Activated T-helper 2 cell treated with anti-CD3 and anti-CD28 coated beads, Interferon-gamma antibody, Interleukin-2, Interleukin-4, amounts not matched to agents 10 μg/mL and 5 μg/mL and 100 μg/mL, durations not matched to agents 14 hours and 24 hours and 36 hours (primary cell): Measurements from ENCODE around the gene RNF144A. TPM values are rescaled to one million over a fixed set of nuclear protein-coding genes. Genes with fewer than 3 reads are reported as not detected.

Experiments used
- DNase-seq: peaks from one replicate; pipeline ENCODE4 v3.0.0; 2021; ENCODE audit warnings: low spot score
- H3K27ac Mint-ChIP-seq: one replicate; pipeline ENCODE4 v1.8.0; 2021; ENCODE audit warnings: mixed read lengths
- H3K27me3 Mint-ChIP-seq: one replicate; pipeline ENCODE4 v1.8.0; 2021; ENCODE audit warnings: low read depth, mixed read lengths
- H3K36me3 Mint-ChIP-seq: one replicate; pipeline ENCODE4 v1.8.0; 2021; ENCODE audit warnings: low read depth, mixed read lengths
- H3K4me1 Mint-ChIP-seq: one replicate; pipeline ENCODE4 v1.8.0; 2021; ENCODE audit warnings: low read depth, mixed read lengths
- H3K4me3 Mint-ChIP-seq: one replicate; pipeline ENCODE4 v1.8.0; 2021; ENCODE audit warnings: low read depth, mild to moderate bottlenecking, moderate library complexity, mixed read lengths
- H3K9me3 Mint-ChIP-seq: one replicate; pipeline ENCODE4 v1.8.0; 2021; ENCODE audit warnings: mixed read lengths
- intact Hi-C: fragments of 100-400 bp; cut with micrococcal nuclease; formaldehyde crosslinking; loops from one replicate; pipeline ENCODE4 v1.15.1; 2023
- total RNA-seq: library from RNA; stranded (reverse); gene quantifications from 2 replicates; pipeline ENCODE4 v1.2.3, GENCODE V29; 2022

Gene RNF144A
- total RNA-seq, 1 donor from 2014 or later: 20.0 TPM

GRCh38 chr2:7071916-7072556 lies 154.8 kb downstream of the RNF144A start:
- no peaks in the 10 kb centered on the region for H3K27me3 Mint-ChIP-seq
- peaks cover 3% of the 10 kb centered on the region for H3K36me3 Mint-ChIP-seq
- H3K9me3 Mint-ChIP-seq: no peaks in the 10 kb centered on the region
- no peaks in the 10 kb centered on the region for H3K4me1 Mint-ChIP-seq
- H3K4me3 Mint-ChIP-seq: no peak overlapping the region
- intact Hi-C loops: no loop called here
- DNase-seq: no peak
- no peak overlapping the region for H3K27ac Mint-ChIP-seq

GRCh38 chr2:7073901-7074300 lies 156.7 kb downstream of the RNF144A start:
- H3K27me3 Mint-ChIP-seq: no peaks in the 10 kb centered on the region
- H3K4me1 Mint-ChIP-seq: no peaks in the 10 kb centered on the region
- no peak overlapping the region for H3K4me3 Mint-ChIP-seq
- no peak overlapping the region for H3K27ac Mint-ChIP-seq
- intact Hi-C loops: no loop called here
- no peaks in the 10 kb centered on the region for H3K9me3 Mint-ChIP-seq
- DNase-seq: no peak
- peaks cover 3% of the 10 kb centered on the region for H3K36me3 Mint-ChIP-seq

GRCh38 chr2:7075834-7076233 lies 158.6 kb downstream of the RNF144A start:
- intact Hi-C loops: no loop called here
- Mint-ChIP-seq H3K4me3 (no peak overlapping the region), H3K4me1 (no peaks in the 10 kb centered on the region), H3K27ac (no peak overlapping the region), H3K9me3 (no peaks in the 10 kb centered on the region), H3K27me3 (no peaks in the 10 kb centered on the region), H3K36me3 (no peaks in the 10 kb centered on the region)
- DNase-seq: no peak

GRCh38 chr2:7077660-7078267 lies 160.6 kb downstream of the RNF144A start:
- Mint-ChIP-seq H3K27ac (no peak overlapping the region), H3K4me3 (no peak overlapping the region), H3K4me1 (peaks cover 2% of the 10 kb centered on the region), H3K36me3 (no peaks in the 10 kb centered on the region), H3K27me3 (no peaks in the 10 kb centered on the region), H3K9me3 (no peaks in the 10 kb centered on the region)
- intact Hi-C loops: no loop called here
- DNase-seq: no peak

- no peak overlapping the region for H3K4me3 Mint-ChIP-seq
- H3K4me1 Mint-ChIP-seq: peaks cover 2% of the 10 kb centered on the region
- peaks cover 2% of the 10 kb centered on the region for H3K27me3 Mint-ChIP-seq
- intact Hi-C loops: loop anchor here (2.0 kb wide), 1 partner anchor 257 kb away; no protein-coding TSS in a partner anchor
- no peak overlapping the region for H3K27ac Mint-ChIP-seq
- DNase-seq: no peak
- H3K9me3 Mint-ChIP-seq: peaks cover 24% of the 10 kb centered on the region
- H3K36me3 Mint-ChIP-seq: peaks cover 6% of the 10 kb centered on the region
Observed at GRCh38 chr2:7083580-7084509, 166.6 kb downstream of the RNF144A start.

- peaks cover 6% of the 10 kb centered on the region for H3K36me3 Mint-ChIP-seq
- DNase-seq: no peak
- peaks cover 2% of the 10 kb centered on the region for H3K27me3 Mint-ChIP-seq
- peaks cover 2% of the 10 kb centered on the region for H3K4me1 Mint-ChIP-seq
- intact Hi-C loops: loop anchor here (2.0 kb wide), 1 partner anchor 258 kb away; no protein-coding TSS in a partner anchor
- H3K27ac Mint-ChIP-seq: no peak overlapping the region
- H3K4me3 Mint-ChIP-seq: no peak overlapping the region
- H3K9me3 Mint-ChIP-seq: peaks cover 24% of the 10 kb centered on the region
Observed at GRCh38 chr2:7084601-7085000, 167.4 kb downstream of the RNF144A start.

- Mint-ChIP-seq H3K4me1 (no peaks in the 10 kb centered on the region), H3K27me3 (peaks cover 2% of the 10 kb centered on the region), H3K27ac (no peak overlapping the region), H3K4me3 (no peak overlapping the region), H3K9me3 (peaks cover 13% of the 10 kb centered on the region), H3K36me3 (no peaks in the 10 kb centered on the region)
- intact Hi-C loops: no loop called here
- no peak for DNase-seq
Observed at GRCh38 chr2:7089284-7089683, 172.1 kb downstream of the RNF144A start.

- intact Hi-C loops: no loop called here
- no peak overlapping the region for H3K27ac Mint-ChIP-seq
- no peaks in the 10 kb centered on the region for H3K36me3 Mint-ChIP-seq
- H3K4me3 Mint-ChIP-seq: no peak overlapping the region
- peaks cover 2% of the 10 kb centered on the region for H3K27me3 Mint-ChIP-seq
- H3K4me1 Mint-ChIP-seq: no peaks in the 10 kb centered on the region
- peaks cover 6% of the 10 kb centered on the region for H3K9me3 Mint-ChIP-seq
- no peak for DNase-seq
Observed at GRCh38 chr2:7089898-7090510, 172.8 kb downstream of the RNF144A start.

GRCh38 chr2:7093376-7093775 lies 176.2 kb downstream of the RNF144A start:
- no peaks in the 10 kb centered on the region for H3K27me3 Mint-ChIP-seq
- H3K4me3 Mint-ChIP-seq: no peak overlapping the region
- intact Hi-C loops: no loop called here
- no peaks in the 10 kb centered on the region for H3K36me3 Mint-ChIP-seq
- DNase-seq: no peak
- H3K27ac Mint-ChIP-seq: no peak overlapping the region
- H3K9me3 Mint-ChIP-seq: no peaks in the 10 kb centered on the region
- H3K4me1 Mint-ChIP-seq: peaks cover 8% of the 10 kb centered on the region

Other genes starting within 250 kb of the RNF144A start
- 2.8 and 2.9 TPM in 2 replicates for gene CMPK2, start 51.5 kb upstream of the RNF144A start, total RNA-seq
- gene RSAD2, start 39.6 kb upstream of the RNF144A start, total RNA-seq: 2.0 and 2.2 TPM in 2 replicates